Astrocyte (in vitro differentiated cells and primary cell): ENCODE data around the gene CACNA1E. TPM values are rescaled to one million over a fixed set of nuclear protein-coding genes. Genes with fewer than 3 reads are reported as not detected.

Experiments used
- DNase-seq: peaks from one replicate; pipeline ENCODE4 v3.0.0-alpha.2; 2010; ENCODE audit warnings: low read depth
- FAIRE-seq: peaks from 2 replicates; lab custom pipeline; 2011; peaks lifted over from hg19 to GRCh38; lab: Jason Lieb, UNC
- H2AFZ ChIP-seq: 2 replicates; pipeline ENCODE4 v1.6.0; 2012; ENCODE audit warnings: low read depth, low read length, inconsistent platforms
- H3K27ac ChIP-seq: 2 replicates; pipeline ENCODE4 v1.5.1; 2011; ENCODE audit warnings: low read depth, low read length, inconsistent platforms
- H3K27me3 ChIP-seq: 2 replicates; pipeline ENCODE4 v1.6.0; 2011; ENCODE audit warnings: low read length, inconsistent platforms; ENCODE audit not compliant: insufficient read depth
- H3K36me3 ChIP-seq: 2 replicates; pipeline ENCODE4 v1.5.1; 2011; ENCODE audit warnings: low read length, inconsistent platforms; ENCODE audit not compliant: insufficient read depth
- H3K4me1 ChIP-seq: 2 replicates; pipeline ENCODE4 v1.5.1; 2011; ENCODE audit warnings: low read length, inconsistent platforms; ENCODE audit not compliant: insufficient read depth
- H3K4me2 ChIP-seq: 2 replicates; pipeline ENCODE4 v1.6.0; 2012; ENCODE audit warnings: low read length, inconsistent platforms
- H3K4me3 ChIP-seq: 2 replicates; pipeline ENCODE4 v1.5.1; 2011; ENCODE audit warnings: low read depth, mild to moderate bottlenecking, low read length, inconsistent platforms; ENCODE audit not compliant: insufficient read depth
- H3K79me2 ChIP-seq: 2 replicates; pipeline ENCODE4 v1.6.0; 2012; ENCODE audit warnings: mild to moderate bottlenecking, low read length, inconsistent platforms; ENCODE audit not compliant: insufficient read depth
- H3K9ac ChIP-seq: 2 replicates; pipeline ENCODE4 v1.6.0; 2012; ENCODE audit warnings: mild to moderate bottlenecking, low read length, inconsistent platforms
- H3K9me3 ChIP-seq: 2 replicates; pipeline ENCODE4 v1.5.1; 2012; ENCODE audit warnings: low read depth, mild to moderate bottlenecking, low read length, inconsistent platforms; ENCODE audit not compliant: insufficient read depth
- H4K20me1 ChIP-seq: 2 replicates; pipeline ENCODE4 v1.6.0; 2012; ENCODE audit warnings: low read length, inconsistent platforms; ENCODE audit not compliant: insufficient read depth
- H3K27ac Mint-ChIP-seq: one replicate; pipeline ENCODE4 v1.8.0; 2021; ENCODE audit warnings: mild to moderate bottlenecking, mixed read lengths; ENCODE audit not compliant: unreplicated experiment
- H3K27me3 Mint-ChIP-seq: one replicate; pipeline ENCODE4 v1.8.0; 2021; ENCODE audit warnings: low read depth, mixed read lengths; ENCODE audit not compliant: unreplicated experiment
- H3K36me3 Mint-ChIP-seq: one replicate; pipeline ENCODE4 v1.8.0; 2021; ENCODE audit warnings: low read depth, mixed read lengths; ENCODE audit not compliant: unreplicated experiment
- H3K4me1 Mint-ChIP-seq: one replicate; pipeline ENCODE4 v1.8.0; 2021; ENCODE audit warnings: low read depth, mixed read lengths; ENCODE audit not compliant: unreplicated experiment
- H3K4me3 Mint-ChIP-seq: one replicate; pipeline ENCODE4 v1.8.0; 2021; ENCODE audit warnings: mild to moderate bottlenecking, moderate library complexity, mixed read lengths; ENCODE audit not compliant: unreplicated experiment
- H3K9me3 Mint-ChIP-seq: one replicate; pipeline ENCODE4 v1.8.0; 2021; ENCODE audit warnings: mild to moderate bottlenecking, mixed read lengths; ENCODE audit not compliant: unreplicated experiment
- EZH2 ChIP-seq: IDR thresholded peaks from 2 replicates; pipeline ENCODE4 v1.6.1; 2012; ENCODE audit warnings: mild to moderate bottlenecking, low read length, inconsistent platforms; ENCODE audit not compliant: insufficient read depth
- total RNA-seq: library from RNA; stranded (reverse); gene quantifications from 2 replicates; pipeline ENCODE4 v1.2.1, GENCODE V29; 2021
- TF ChIP-seq, protein P1 (sequence below): IDR thresholded peaks from 2 replicates; pipeline ENCODE4 v1.5.1; 2011; ENCODE audit warnings: low read depth, mild to moderate bottlenecking, inconsistent platforms, low read length, moderate library complexity; ENCODE audit not compliant: insufficient read depth

Gene CACNA1E
- total RNA-seq, 1 donor from 2014 or later: 0.07 TPM

GRCh38 chr1:181632960-181633359, 149.6 kb downstream of the CACNA1E start:
- no peak overlapping the region for H3K27ac Mint-ChIP-seq
- no peaks in the 10 kb centered on the region for H4K20me1 ChIP-seq
- DNase-seq: no peak
- TF ChIP-seq, protein P1, sequence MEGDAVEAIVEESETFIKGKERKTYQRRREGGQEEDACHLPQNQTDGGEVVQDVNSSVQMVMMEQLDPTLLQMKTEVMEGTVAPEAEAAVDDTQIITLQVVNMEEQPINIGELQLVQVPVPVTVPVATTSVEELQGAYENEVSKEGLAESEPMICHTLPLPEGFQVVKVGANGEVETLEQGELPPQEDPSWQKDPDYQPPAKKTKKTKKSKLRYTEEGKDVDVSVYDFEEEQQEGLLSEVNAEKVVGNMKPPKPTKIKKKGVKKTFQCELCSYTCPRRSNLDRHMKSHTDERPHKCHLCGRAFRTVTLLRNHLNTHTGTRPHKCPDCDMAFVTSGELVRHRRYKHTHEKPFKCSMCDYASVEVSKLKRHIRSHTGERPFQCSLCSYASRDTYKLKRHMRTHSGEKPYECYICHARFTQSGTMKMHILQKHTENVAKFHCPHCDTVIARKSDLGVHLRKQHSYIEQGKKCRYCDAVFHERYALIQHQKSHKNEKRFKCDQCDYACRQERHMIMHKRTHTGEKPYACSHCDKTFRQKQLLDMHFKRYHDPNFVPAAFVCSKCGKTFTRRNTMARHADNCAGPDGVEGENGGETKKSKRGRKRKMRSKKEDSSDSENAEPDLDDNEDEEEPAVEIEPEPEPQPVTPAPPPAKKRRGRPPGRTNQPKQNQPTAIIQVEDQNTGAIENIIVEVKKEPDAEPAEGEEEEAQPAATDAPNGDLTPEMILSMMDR: no peak
- no peak for TF ChIP-seq EZH2
- H3K4me1 ChIP-seq: no peaks in the 10 kb centered on the region
- no peaks in the 10 kb centered on the region for H3K36me3 ChIP-seq
- H3K27ac ChIP-seq: no peak overlapping the region
- no peaks in the 10 kb centered on the region for H3K9me3 ChIP-seq
- H3K4me3 Mint-ChIP-seq: no peak overlapping the region
- no peak overlapping the region for H3K4me2 ChIP-seq
- no peak for FAIRE-seq
- H3K9me3 Mint-ChIP-seq: no peaks in the 10 kb centered on the region
- peaks cover 2% of the 10 kb centered on the region for H3K27me3 ChIP-seq
- H3K9ac ChIP-seq: no peak overlapping the region
- H3K4me1 Mint-ChIP-seq: no peaks in the 10 kb centered on the region
- H3K79me2 ChIP-seq: no peaks in the 10 kb centered on the region
- H3K4me3 ChIP-seq: no peak overlapping the region
- H3K27me3 Mint-ChIP-seq: peaks cover 24% of the 10 kb centered on the region
- H3K36me3 Mint-ChIP-seq: no peaks in the 10 kb centered on the region
- H2AFZ ChIP-seq: no peak overlapping the region

GRCh38 chr1:181635110-181635509, 151.8 kb downstream of the CACNA1E start:
- H2AFZ ChIP-seq: no peak overlapping the region
- DNase-seq (no peak), FAIRE-seq (no peak)
- H3K4me1 ChIP-seq: no peaks in the 10 kb centered on the region
- no peaks in the 10 kb centered on the region for H3K9me3 ChIP-seq
- Mint-ChIP-seq H3K36me3 (no peaks in the 10 kb centered on the region), H3K4me1 (no peaks in the 10 kb centered on the region), H3K4me3 (no peak overlapping the region), H3K27me3 (peaks cover 29% of the 10 kb centered on the region), H3K27ac (no peak overlapping the region), H3K9me3 (no peaks in the 10 kb centered on the region)
- H3K9ac ChIP-seq: no peak overlapping the region
- TF ChIP-seq EZH2: no peak
- TF ChIP-seq, protein P1: no peak
- H3K79me2 ChIP-seq: no peaks in the 10 kb centered on the region
- no peak overlapping the region for H3K27ac ChIP-seq
- no peak overlapping the region for H3K4me3 ChIP-seq
- H4K20me1 ChIP-seq: no peaks in the 10 kb centered on the region
- H3K36me3 ChIP-seq: no peaks in the 10 kb centered on the region
- H3K4me2 ChIP-seq: no peak overlapping the region
- H3K27me3 ChIP-seq: peaks cover 2% of the 10 kb centered on the region

DNA sequence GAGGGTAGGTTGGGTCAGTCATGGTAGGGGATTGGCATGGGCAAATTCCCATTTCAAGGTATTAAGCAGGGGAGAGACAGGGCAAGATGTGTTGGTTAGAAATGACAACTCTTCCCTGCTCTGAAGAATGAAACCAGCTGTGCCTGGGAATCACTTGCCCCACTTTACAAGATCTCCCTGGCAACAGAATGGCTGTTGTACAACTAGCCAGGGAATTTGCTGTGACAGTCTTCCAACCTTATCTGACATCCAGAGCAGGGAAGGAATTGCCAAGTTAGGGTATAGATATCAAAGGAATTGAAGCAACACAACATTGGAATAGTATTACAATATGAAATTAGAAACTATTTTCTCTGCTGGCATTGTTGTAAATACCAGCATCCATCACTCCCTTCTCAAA, 154.7 kb downstream of the CACNA1E start:
- Histone ChIP-seq H2AFZ (no peak overlapping the region), H3K27ac (no peak overlapping the region), H3K79me2 (no peaks in the 10 kb centered on the region), H3K4me3 (no peak overlapping the region), H4K20me1 (no peaks in the 10 kb centered on the region), H3K4me2 (no peak overlapping the region), H3K9ac (no peak overlapping the region), H3K4me1 (no peaks in the 10 kb centered on the region), H3K27me3 (peaks cover 2% of the 10 kb centered on the region), H3K9me3 (no peaks in the 10 kb centered on the region), H3K36me3 (no peaks in the 10 kb centered on the region)
- no peak for FAIRE-seq
- H3K36me3 Mint-ChIP-seq: peaks cover 2% of the 10 kb centered on the region
- peaks cover 33% of the 10 kb centered on the region for H3K27me3 Mint-ChIP-seq
- H3K4me3 Mint-ChIP-seq: no peak overlapping the region
- no peaks in the 10 kb centered on the region for H3K9me3 Mint-ChIP-seq
- H3K27ac Mint-ChIP-seq: no peak overlapping the region
- no peak for DNase-seq
- H3K4me1 Mint-ChIP-seq: no peaks in the 10 kb centered on the region
- TF ChIP-seq, protein P1: no peak
- no peak for TF ChIP-seq EZH2
